GM12801 (cell line): Measurements from ENCODE around the gene BAK1.

Source experiments
- CTCF ChIP-seq: IDR thresholded peaks from one replicate; pipeline ENCODE4 v1.5.1; 2011; ENCODE audit warnings: control low read depth; ENCODE audit not compliant: insufficient read length; ENCODE audit errors: extremely low read depth

The BAK1 gene

GRCh38 chr6:33568826-33569570 is 11.1 kb downstream of the BAK1 start:
- no peak for TF ChIP-seq CTCF

GRCh38 chr6:33567836-33568235 is 12.2 kb downstream of the BAK1 start:
- TF ChIP-seq CTCF: no peak

- TF ChIP-seq CTCF: no peak
Measured at GRCh38 chr6:33566182-33567084, 13.6 kb downstream of the BAK1 start.

- TF ChIP-seq CTCF: no peak
Measured at GRCh38 chr6:33558801-33559200, 21.3 kb downstream of the BAK1 start.

DNA sequence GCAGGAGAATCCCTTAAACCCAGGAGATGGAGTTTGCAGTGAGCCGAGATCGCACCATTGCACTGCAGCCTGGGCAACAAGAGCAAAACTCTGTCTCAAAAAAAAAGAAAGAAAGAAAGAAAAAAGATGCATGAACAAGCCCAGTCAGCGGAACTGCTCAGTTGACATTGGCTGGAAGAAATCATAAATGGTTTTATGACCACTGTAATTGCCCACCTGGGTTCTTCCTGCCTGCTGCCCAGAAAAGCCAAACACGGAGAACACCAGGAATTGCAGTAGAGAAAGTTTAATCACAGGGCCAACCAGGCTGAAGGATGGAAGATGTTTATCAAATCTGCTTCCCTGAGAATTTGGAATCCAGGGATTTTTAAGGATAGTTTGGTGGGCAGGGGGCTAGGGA is 22.7 kb downstream of the BAK1 start:
- TF ChIP-seq CTCF: no peak

DNA sequence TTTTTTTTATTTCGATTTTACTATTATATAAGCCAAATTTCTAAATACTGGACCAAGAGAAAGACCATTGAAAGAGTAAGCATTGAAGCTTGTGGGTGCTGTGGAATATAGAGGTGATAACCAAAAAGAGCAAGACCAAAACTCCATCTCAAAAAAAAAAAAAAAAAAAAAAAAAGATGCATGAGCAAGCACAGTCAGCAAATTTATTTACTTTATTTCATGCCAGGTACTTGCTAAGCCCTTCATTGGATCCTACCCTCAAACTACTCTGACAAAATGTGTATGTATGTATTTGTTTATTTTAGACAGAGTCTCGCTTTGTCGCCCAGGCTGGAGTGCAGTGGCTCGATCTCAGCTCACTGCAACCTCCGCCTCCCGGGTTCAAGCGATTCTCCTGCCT is 27.8 kb downstream of the BAK1 start:
- TF ChIP-seq CTCF: no peak

- no peak for TF ChIP-seq CTCF
Measured at GRCh38 chr6:33551538-33551937, 28.5 kb downstream of the BAK1 start.
